Endometrial microvascular endothelial cells (primary cell): ENCODE data around the gene ADGRD1. TPM values are rescaled to one million over a fixed set of nuclear protein-coding genes. Genes with fewer than 3 reads are reported as not detected.
"Not testable (repeated sequence)": the region's sequence is repeated elsewhere in the genome, so short reads cannot be mapped to it uniquely, and the experiment has no call there.

Experiments
- in situ Hi-C: cut with HindIII; loops from 2 replicates; pipeline ENCODE4 v1.10.0; 2017; ENCODE audit warnings: low sequenced_read_pairs, low pct_unique_long_range_greater_than_20kb; ENCODE audit errors: inconsistent ontology term
- total RNA-seq: library from RNA; depleted of rRNA; stranded (reverse); fragments of >200 nt; gene quantifications from one replicate; pipeline ENCODE4 v1.2.3, GENCODE V29; 2015; ENCODE audit errors: inconsistent ontology term

The ADGRD1 gene
- not detected for total RNA-seq

DNA sequence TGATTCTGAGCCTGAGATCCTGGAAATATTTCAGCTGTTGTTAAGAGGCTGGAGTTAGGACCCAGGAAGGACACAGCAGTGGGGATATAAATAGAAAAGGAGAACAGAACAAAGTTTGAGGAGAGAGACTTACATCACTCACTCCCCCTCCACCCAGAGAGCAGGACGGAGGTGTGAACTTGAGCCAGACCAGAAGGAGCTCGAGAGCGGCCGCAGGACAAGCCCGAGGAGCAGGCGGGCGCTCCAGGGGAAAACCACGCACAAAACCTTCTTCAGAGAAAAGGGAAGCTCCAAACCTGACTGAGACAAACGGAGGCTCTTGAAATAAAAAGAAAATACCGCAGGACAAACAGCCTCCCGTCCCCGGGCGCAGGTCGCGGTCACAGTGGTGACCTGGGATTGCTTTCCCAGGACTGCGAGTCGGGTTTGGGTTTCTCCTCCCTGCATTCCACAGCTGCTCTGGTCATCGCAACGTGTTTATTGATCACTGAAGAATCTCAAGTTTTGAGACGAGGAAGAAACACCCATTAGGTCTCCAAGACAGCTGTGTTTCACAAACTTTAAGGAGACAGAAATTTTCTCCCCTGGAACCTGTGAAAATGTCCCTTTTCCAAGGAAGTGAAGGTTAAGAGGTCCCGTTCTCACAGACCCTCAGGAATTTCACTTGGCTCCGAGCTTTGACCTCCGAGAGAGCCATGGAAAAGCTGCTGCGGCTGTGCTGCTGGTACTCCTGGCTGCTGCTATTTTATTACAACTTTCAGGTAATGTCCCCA is at the start of gene ADGRD1:
TSS of gene ADGRD1 (plus strand) at position 137 of the 773 bp plus-strand sequence. CDS start at position 696, 559 bp downstream.
- in situ Hi-C loops = no loop called here

DNA sequence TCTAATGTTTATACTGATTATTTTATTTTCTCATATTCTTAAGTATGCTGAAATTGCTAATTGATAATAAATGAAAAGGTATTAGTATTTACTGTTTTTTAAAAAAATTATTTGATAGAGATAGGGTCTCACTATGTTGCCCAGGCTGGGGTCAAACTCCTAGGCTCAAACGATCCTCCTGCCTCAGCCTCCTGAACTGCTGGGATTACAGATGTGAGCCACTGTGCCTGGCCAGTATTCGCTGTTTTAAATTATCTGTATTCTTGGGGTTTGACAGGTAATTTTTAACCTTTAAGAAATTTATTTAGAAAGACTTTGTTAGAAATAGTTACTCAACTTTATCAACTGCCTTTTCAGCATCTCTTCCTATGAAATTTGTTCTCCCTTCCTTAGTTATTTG is 49.6 kb upstream of the ADGRD1 start:
- in situ Hi-C loops = no loop called here

DNA sequence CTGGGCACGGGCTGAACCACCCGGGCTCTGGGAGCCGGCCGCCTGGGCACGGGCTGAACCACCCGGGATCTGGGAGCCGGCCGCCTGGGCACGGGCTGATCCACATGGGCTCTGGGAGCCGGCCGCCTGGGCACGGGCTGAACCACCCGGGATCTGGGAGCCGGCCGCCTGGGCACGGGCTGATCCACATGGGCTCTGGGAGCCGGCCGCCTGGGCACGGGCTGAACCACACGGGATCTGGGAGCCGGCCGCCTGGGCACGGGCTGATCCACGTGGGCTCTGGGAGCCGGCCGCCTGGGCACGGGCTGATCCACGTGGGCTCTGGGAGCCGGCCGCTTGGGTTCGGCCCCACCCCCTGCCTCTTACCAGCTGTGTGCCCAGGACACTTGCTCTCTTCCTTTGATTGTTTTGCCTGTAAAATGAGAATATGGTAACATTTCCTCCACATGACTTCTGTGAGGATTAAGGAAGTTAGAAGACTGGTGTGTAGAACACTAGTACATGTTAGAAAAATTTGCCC is 48.7 kb upstream of the ADGRD1 start:
- in situ Hi-C loops = not testable (repeated sequence)

DNA sequence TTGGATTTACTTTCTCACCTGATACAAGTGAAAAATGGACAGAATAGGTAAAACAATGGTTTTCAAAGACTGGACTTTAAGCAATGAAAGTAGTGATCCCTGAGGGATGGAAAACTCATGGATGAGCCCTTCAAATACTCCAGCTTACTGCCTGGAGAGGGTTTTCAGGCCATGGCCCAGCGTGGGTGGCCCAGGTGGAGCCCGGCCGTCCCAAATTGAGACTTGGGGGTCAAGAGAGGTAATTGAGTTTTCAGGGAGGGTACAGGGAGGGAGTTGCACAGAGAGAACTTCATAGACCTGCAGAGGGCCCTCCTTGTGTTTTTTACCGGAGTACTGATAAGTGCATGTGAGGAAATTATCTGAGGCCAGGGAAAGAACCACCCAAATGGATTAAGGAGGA is 44.6 kb upstream of the ADGRD1 start:
- in situ Hi-C loops = no loop called here

DNA sequence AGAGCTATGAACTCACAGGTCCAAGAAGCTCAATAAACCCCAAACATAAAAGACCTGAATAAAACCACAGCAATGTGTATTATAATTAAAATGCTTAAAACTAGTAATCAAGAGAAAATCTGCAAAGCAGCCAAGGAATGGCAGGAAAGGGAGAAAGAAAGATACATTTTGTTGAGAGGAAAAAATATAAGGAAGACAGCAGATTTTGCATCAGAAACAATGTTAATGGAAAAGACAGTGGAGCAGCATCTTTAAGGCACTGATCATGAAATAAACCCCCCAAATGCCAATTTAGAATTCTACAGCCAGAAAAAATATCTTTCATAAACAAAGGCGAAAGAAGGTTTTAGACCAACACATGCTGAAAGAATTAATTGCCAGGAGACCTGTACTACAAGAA is 42.5 kb upstream of the ADGRD1 start:
- in situ Hi-C loops = no loop called here

DNA sequence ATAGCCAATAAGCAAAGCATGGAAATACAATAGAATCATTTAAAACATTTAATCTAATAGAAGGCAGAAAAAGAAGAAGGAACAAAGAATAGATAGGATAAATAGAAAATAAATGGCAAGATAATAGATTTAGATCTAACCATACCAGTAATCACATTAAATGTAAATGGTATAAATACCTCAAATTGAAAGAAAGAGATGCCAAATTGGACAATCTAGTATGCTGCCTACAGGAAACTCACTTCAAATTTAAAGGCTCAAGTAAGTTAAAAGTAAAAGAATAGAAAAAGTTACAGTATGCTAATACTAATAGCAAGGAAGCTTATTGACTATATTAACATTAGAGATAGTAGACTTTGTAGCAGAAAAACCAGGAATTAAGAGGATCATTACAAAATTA is 41.8 kb upstream of the ADGRD1 start:
- in situ Hi-C loops = no loop called here

DNA sequence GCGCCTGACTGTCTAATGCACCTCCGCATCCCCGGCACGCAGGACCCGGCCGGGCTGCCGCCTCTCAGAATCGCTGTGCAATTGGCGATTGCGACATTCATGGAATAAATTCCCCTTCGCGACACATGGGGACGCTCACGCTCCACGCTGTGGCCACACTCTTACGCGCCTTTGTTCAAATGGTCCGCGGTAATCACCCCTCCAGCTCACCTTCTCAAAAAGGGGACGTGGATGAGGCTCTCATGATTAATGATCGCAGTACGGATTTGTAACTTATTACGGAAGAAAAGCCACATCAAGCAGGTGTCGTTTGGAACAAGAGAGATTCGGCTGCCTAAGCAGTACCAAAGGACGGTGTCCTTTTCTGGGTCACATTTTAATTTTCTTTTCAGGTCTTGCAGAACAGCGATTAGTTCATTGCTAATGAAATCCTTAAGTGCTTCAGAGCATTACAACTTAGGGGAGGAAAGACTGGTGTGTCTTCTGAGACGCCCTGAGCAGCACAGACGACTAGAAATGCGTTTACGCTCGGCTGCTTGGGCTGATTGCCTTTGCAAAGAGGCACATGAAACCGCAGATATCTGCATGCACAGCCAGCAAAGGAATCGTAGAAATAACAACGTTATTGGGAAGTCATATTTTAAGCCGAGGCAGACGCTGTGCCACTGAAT is 37.3 kb upstream of the ADGRD1 start:
- in situ Hi-C loops = no loop called here

DNA sequence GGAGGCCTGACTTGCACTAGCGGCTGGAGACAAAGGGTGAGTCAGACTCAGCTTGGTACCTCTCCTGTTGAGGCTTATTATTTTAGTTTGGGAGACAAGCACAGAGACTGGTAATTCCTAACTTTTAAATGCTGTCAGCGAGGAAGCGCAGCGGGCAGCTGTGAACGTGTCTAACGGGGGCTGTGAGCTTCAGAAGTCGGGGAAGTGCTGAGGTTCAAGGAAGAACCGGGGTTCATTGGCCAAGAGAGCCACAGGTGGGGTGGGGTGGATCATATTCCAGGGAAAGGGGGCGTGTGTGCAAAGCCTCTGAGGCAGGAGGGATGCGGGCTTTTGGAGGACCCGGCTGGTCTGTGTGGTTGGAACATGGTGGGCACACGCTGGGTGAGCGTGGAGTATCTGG is 36.1 kb upstream of the ADGRD1 start:
- in situ Hi-C loops = no loop called here

DNA sequence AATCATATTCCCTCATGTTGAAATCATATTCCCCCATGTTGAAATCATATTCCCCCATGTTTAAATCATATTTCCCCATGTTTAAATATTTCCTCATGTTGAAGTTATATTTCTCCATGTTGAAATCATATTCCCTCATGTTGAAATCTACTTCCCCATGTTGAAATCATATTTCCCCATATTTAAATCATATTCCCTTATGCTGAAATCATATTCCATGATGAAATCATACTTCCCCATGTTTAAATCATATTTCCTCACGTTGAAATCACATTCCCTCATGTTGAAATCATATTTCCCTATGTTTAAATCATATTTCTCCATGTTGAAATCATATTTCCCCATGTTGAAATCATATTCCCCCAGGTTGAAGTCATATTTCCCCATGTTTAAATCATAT is 34.6 kb upstream of the ADGRD1 start:
- in situ Hi-C loops = no loop called here

DNA sequence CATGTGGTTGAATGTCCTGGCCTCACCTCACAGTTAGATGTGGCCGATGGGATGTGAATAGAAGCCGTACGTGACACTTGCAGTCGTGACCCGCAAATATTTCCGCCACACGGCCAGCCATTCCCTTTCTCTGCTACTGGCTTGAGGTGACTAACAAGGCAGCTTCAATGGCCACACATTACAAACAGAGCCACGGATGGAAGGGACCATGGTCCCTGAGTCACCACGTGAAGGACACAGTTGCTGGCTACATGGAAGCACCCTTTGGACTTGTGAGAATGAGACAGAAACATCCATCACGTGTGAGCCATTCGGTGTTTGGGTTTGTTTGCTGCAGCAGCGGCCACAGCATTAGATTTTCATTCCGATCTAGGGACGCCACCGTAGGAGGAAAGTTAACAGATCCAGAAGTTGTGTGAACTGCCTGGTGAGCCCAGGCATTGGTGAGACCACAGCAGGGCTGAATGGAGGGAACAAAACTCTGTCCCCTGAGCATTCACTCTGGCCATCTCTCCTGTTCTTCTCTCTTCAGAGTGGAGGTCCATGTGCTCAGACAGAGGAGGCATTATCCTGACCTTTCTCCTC is 33.5 kb upstream of the ADGRD1 start:
- in situ Hi-C loops = no loop called here

DNA sequence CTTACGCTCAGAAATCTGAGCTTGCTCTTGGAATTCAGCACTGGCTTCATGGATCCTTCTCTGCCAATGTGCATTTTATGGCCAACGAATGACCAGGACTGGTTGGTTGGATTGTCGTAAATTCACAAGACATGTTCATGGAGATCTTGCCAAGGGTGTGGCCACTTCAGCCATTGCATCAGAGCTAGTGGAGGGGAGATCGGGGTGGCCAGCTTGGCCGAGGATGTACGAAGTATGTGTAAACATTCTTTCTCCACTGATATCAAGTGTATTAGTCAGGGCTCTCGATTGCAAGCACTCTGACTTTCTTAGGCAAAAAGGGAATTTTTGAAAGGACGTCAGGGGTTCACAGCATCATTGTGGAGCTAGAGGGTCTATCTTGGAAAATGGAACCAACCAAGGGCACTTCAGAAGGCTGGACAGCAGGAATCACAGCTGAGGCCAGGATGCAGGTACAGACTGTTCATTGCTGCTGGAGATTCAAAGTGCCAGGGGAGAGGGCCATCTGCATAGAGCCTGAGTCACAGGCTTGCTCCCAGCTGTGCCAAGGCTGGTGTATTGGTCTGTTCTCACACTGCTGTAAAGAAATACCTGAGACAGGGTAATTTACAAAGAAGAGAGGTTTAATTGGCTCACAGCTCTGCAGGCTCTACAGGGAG is 32.9 kb upstream of the ADGRD1 start:
- in situ Hi-C loops = no loop called here

DNA sequence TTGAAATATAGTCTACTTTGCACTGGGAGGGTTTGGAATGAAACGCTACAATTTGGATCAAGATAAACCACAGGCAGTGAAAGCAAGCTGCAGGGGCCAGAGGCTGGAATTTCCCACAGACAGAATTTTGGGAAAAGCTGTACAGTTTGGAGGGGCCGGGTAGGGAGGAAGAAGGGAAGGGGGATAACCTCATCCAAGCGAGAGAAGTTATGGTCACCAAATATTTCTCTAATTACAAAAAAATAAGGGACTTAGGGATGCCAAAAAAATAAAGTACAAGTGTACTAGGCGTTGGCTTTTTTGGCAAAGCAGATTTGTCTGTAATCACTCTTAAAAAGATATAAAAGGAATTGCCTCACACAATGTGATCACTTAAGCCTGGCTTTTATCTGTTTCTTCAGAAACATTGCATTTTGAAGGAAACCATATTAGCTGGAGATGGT is 31.2 kb upstream of the ADGRD1 start:
- in situ Hi-C loops = no loop called here

DNA sequence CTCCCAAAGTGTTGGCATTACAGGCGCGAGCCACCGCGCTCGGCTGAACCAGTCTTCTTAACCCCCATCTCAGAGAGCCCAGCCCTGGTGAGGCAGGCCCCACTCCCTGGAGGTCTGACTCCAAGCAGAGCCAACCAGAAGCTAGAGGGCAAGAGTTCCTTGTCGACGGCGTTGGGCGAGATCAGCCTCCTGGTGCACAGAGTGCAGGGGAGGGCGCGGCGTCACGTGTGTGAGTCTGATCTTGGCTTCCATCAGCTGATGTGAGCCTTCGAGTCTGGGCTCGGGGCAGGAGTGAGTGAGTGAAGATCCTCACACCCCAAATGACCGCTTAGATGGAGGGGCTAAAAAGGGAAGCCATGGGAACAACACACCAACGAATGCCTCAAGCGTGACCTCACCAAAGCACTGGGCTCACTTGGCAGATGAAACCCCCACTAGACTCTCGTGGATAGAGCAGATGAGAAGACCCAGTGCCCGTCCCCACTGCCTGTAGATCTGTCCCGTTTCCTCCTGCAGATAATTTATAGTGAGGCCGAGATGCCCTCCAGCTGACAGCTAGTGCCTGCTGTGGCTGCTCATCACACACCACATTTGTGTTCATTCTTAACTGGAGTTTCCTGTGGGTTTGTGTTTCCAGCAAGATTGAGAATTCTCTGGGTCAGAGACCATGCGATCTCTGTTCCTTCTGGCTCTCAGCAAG is 28.6 kb upstream of the ADGRD1 start:
- in situ Hi-C loops = no loop called here

DNA sequence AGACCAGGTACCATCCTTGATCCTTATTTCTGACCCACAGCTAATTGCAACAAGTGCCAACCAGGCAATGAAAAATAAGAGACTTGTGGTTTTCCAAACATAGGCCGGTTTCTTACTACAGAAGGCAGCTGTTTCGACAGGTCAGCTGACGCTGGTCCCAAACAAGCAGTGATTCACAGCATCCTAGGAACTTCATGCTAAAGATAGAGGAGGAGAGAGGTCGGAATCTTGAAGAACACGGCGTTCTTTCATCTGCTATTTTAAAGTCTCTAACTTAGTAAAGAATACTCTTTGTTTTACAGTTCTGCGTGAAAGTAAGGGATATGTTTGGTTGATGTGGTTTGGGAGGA is 28.1 kb upstream of the ADGRD1 start:
- in situ Hi-C loops = no loop called here

DNA sequence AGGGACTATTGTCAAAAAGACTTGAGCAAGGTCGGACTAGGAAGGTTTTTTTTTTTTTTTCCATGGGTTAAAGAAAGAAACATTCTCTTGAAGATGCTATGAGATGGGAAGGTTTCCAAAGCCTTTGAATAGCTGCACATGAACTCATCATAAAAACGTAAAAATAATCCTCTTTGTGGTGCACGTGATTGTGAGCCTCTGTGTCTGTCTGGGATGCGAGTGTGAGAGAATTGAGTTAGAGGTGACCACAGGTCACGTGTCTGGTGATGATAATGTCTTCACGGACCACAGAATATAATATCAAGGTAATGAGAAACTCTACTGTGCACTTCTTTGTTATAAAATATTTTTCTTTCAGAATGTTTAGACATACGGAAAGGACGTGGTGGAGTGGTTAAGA is 24.3 kb upstream of the ADGRD1 start:
- in situ Hi-C loops = no loop called here

DNA sequence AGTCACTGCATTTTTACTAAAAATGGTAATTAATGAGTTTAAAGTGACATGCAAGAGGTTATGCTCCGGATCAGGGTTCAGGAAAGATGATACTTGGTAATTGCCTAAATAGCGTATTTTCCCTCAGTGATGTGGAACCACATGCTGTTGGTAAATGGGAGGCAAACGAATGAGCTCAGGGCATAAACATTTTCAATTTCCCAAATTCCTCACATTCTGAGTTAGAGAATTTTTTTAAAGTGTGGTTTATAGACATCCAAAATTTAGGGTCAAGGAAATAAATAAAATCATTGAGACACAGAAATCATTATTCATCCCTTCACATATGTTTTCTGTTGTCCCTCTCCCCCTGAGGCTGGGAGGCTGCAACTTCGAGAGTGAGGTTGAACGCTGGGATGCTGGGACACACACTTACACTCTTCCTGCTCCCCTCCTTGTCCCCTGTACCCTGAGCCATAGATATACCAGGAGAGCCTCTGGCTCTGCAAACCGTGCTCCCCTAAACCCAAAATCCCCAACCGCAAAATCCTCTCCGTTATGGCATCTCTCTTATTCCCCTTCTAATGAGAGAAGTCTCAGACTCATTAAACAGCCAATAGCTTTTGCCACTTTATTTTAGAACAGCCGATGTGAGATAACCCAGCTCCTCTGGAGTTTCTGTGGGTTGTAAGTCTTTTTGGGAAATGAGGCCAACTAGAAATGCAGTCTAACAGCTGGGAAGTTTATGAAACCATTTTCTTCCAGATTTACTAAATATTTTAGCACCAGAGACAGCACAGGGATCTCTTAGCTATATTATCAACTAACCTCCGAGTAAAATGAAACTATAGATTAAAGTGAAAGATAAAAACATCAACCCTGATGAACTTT is 21.4 kb upstream of the ADGRD1 start:
- in situ Hi-C loops = no loop called here

DNA sequence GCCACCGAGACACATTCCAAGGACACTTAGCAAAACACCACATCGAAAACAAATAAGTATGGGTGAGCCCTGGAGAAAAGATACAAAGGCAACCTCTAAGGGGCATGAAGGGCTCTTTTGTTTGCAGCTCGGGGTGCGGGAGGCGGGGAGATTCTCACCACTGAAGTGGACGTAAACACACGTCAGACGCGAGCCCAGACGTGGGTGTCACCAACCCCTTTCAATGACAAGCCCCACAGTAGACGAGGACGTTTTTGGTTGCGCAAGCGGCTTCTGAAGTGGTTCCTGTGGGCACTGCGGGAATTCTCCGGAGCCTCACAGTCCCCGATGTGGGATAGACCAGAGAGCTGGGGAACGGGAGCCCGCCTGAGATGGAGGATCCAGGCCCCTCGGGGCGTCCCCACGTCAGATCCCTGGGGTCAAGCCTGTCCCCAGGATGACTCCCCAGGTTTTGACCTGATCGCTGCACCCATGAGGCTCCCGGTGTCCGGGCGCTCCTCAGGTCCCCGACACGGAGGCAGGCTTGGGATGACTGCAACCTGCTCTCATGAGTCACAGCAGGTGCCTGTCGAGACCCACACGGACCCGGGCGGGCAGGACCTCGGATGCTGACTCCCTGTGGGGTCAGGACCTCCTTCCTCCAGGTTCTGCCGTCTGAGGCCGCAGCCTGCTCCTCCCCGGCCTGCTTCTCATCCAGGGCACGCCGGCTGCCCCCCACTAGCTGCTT is 20.3 kb upstream of the ADGRD1 start:
- in situ Hi-C loops = no loop called here
